Activated CD4-positive, alpha-beta memory T cell treated with anti-CD3 and anti-CD28 coated beads for 36 hours (primary cell): ENCODE results near the gene CCDC116. TPM values are rescaled to one million over a fixed set of nuclear protein-coding genes. Genes with fewer than 3 reads are reported as not detected.
"Not testable (repeated sequence)": the region's sequence is repeated elsewhere in the genome, so short reads cannot be mapped to it uniquely, and the experiment has no call there.

ENCODE experiments used
- CTCF ChIA-PET: fragments of 350-600 bp; sonication (Branson Sonifier 250); formaldehyde crosslinking; loops from one replicate; lab custom pipeline; 2021; ENCODE audit warnings: antibody characterized with exemption, inconsistent platforms; lab: Charles Lee
- POLR2A ChIA-PET: fragments of 350-600 bp; sonication (Branson Sonifier 250); formaldehyde crosslinking; loops from one replicate; lab custom pipeline; 2021; ENCODE audit warnings: antibody characterized with exemption; lab: Charles Lee
- DNase-seq: peaks from one replicate; pipeline ENCODE4 v3.0.0-alpha.2; 2020
- H3K27ac Mint-ChIP-seq: one replicate; pipeline ENCODE4 v1.8.0; 2021; ENCODE audit warnings: mixed read lengths
- H3K27me3 Mint-ChIP-seq: one replicate; pipeline ENCODE4 v1.8.0; 2021; ENCODE audit warnings: mixed read lengths
- H3K36me3 Mint-ChIP-seq: one replicate; pipeline ENCODE4 v1.8.0; 2021; ENCODE audit warnings: mixed read lengths
- H3K4me1 Mint-ChIP-seq: one replicate; pipeline ENCODE4 v1.8.0; 2021; ENCODE audit warnings: low read depth, mixed read lengths
- H3K4me3 Mint-ChIP-seq: one replicate; pipeline ENCODE4 v1.8.0; 2021; ENCODE audit warnings: mild to moderate bottlenecking, mixed read lengths
- H3K9me3 Mint-ChIP-seq: one replicate; pipeline ENCODE4 v1.8.0; 2021; ENCODE audit warnings: mixed read lengths
- intact Hi-C: fragments of 100-400 bp; cut with micrococcal nuclease; formaldehyde crosslinking; loops from one replicate; pipeline ENCODE4 v1.15.1; 2023
- total RNA-seq, 2 experiments: library from RNA; stranded (reverse); gene quantifications; one replicate each; pipeline ENCODE4 v1.2.3, GENCODE V29; 2021

The CCDC116 gene
- total RNA-seq, 2 experiments from 2014 or later = 0.27 to 0.31 TPM

GRCh38 chr22:21635771-21636510, 3.4 kb downstream of the CCDC116 start:
- Mint-ChIP-seq H3K9me3 (no peaks in the 10 kb centered on the region), H3K4me3 (no peak overlapping the region), H3K36me3 (no peaks in the 10 kb centered on the region), H3K4me1 (peaks cover 7% of the 10 kb centered on the region), H3K27me3 (peaks cover 2% of the 10 kb centered on the region), H3K27ac (no peak overlapping the region)
- ChIA-PET CTCF (interaction anchor here (4.2 kb wide), 1 partner anchor 11 kb away, joined by 26 read pairs; no protein-coding TSS in a partner anchor), POLR2A (no interaction called here)
- DNase-seq = no peak
- intact Hi-C loops = no loop called here

- Mint-ChIP-seq H3K4me3 (no peak overlapping the region), H3K27me3 (peaks cover 2% of the 10 kb centered on the region), H3K4me1 (peaks cover 11% of the 10 kb centered on the region), H3K36me3 (no peaks in the 10 kb centered on the region), H3K9me3 (no peaks in the 10 kb centered on the region), H3K27ac (no peak overlapping the region)
- ChIA-PET POLR2A (no interaction called here), CTCF (interaction anchor here (4.2 kb wide), 1 partner anchor 10 kb away, joined by 26 read pairs; no protein-coding TSS in a partner anchor)
- DNase-seq = no peak
- intact Hi-C loops = no loop called here
Observed at GRCh38 chr22:21636629-21637218, 4.2 kb downstream of the CCDC116 start.

DNA sequence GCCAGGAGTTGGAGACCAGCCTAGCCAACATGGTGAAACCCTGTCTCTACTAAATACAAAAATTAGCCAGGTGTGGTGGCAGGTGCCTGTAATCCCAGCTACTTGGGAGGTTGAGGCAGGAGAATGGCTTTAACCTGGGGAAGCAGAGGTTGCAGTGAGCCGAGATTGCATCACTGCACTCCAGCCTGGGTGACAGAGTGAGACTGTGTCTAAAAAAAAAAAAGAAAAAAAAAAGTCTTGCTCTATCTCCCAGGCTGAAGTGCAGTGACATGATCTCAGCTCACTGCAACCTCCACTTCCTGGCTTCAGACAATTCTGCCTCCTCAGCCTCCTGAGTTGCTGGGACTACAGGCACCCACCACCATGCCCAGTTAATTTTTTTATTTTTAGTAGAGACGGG, 4.9 kb downstream of the CCDC116 start:
- DNase-seq, H3K4me3 Mint-ChIP-seq, H3K27ac Mint-ChIP-seq, POLR2A ChIA-PET, H3K27me3 Mint-ChIP-seq, intact Hi-C loops, H3K9me3 Mint-ChIP-seq, H3K36me3 Mint-ChIP-seq: not testable (repeated sequence)
- peaks cover 10% of the 10 kb centered on the region for H3K4me1 Mint-ChIP-seq
- CTCF ChIA-PET = interaction anchor here (4.2 kb wide), 1 partner anchor 9 kb away, joined by 26 read pairs; no protein-coding TSS in a partner anchor

DNA sequence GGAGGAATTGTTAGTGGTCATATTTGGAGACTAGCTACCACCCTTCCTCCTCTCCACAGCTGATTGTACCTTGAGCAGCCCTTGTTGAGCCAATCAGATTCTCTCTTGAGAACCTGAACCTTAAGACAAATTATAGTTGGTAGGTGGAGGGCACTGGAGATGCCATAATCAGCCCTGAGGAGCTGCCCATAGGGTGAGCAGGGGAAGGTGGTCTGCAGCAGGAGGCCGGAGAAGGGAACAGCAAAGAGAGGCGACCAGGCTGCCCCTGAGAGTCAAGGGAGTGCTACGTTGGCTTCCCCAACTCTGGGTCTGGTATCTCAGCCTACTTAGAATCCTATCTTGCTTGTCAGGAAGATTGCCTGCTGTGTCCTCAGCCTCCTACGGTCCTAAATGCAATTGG, 6.8 kb downstream of the CCDC116 start:
- Mint-ChIP-seq H3K9me3 (no peaks in the 10 kb centered on the region), H3K27me3 (peaks cover 3% of the 10 kb centered on the region), H3K4me1 (peaks cover 20% of the 10 kb centered on the region), H3K27ac (no peak overlapping the region), H3K36me3 (peaks cover 10% of the 10 kb centered on the region), H3K4me3 (no peak overlapping the region)
- CTCF ChIA-PET = no interaction called here
- intact Hi-C loops = no loop called here
- DNase-seq = no peak
- POLR2A ChIA-PET = no interaction called here

DNA sequence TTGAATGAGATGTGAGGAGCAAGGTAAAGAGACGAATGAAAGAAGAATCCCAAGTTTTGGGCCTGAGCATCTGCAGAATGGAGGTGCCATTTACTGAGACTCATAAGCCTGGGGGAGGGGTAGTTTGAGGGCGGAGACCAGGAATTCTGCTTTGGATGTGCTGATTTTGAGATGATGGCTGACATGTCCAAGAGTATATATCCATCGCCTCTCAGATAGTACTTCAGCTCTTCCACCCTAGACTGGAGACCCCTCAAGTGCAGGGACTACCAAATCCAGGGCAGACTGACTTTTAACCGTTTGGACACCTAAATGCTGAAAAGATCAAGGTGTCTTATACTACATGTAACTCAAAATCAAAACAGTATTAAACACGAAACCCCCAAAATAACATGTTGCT, 8.2 kb downstream of the CCDC116 start:
- intact Hi-C loops = no loop called here
- Mint-ChIP-seq H3K9me3 (no peaks in the 10 kb centered on the region), H3K27ac (no peak overlapping the region), H3K27me3 (peaks cover 3% of the 10 kb centered on the region), H3K4me3 (no peak overlapping the region), H3K4me1 (peaks cover 20% of the 10 kb centered on the region), H3K36me3 (peaks cover 12% of the 10 kb centered on the region)
- DNase-seq = no peak
- POLR2A ChIA-PET = interaction anchor here (2.2 to 3.1 kb wide), 2 partner anchors 8 to 12 kb away, joined by 10 to 46 read pairs; partner anchors contain the start of genes CCDC116 and YDJC
- CTCF ChIA-PET = interaction anchor here (1.0 to 3.8 kb wide), 8 partner anchors 10 to 312 kb away, joined by 3 to 151 read pairs (median 10); partner anchors contain the start of genes CCDC116, PPM1F and YDJC

DNA sequence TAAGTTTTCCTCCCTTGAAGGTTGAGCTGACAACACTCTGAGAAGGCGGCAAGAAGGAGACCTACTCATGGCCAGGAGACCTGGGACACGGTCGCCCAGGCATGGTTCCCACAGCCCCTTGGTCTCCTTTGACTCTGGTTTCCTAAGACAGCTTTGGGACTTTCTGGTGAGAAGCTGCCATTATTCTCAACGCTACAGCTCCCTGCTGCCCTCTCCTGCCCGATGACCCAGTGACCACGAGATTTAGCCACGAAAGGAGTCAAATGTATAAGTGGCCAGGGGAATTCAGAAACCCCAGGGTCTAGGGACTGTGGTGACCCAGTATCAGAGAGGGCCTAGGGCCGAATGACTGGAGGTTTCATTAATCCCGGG, 8.8 kb downstream of the CCDC116 start:
- Mint-ChIP-seq H3K9me3 (no peaks in the 10 kb centered on the region), H3K27me3 (peaks cover 3% of the 10 kb centered on the region), H3K36me3 (peaks cover 16% of the 10 kb centered on the region), H3K4me1 (peaks cover 24% of the 10 kb centered on the region), H3K27ac (peak overlapping the region; percentile 46), H3K4me3 (peak overlapping the region; percentile 87)
- ChIA-PET CTCF (interaction anchor here (1.0 to 3.8 kb wide), 9 partner anchors 11 to 311 kb away, joined by 3 to 151 read pairs (median 11); partner anchors contain the start of genes CCDC116, PPM1F and YDJC), POLR2A (interaction anchor here (0.5 to 3.1 kb wide), 7 partner anchors 8 to 1533 kb away, joined by 3 to 46 read pairs (median 5); partner anchors contain the start of genes CCDC116 and YDJC)
- intact Hi-C loops = no loop called here
- DNase-seq = peak; percentile 33

GRCh38 chr22:21641789-21642583, 9.4 kb downstream of the CCDC116 start, which contains the start of gene SDF2L1:
Gene SDF2L1, plus strand, starts transcription at chr22:21642302. Its CDS starts 35 bp downstream, at chr22:21642337.
- no peaks in the 10 kb centered on the region for H3K9me3 Mint-ChIP-seq
- H3K27me3 Mint-ChIP-seq = peaks cover 3% of the 10 kb centered on the region
- H3K4me1 Mint-ChIP-seq = peaks cover 29% of the 10 kb centered on the region
- peaks cover 20% of the 10 kb centered on the region for H3K36me3 Mint-ChIP-seq
- DNase-seq = peak; percentile 99
- H3K4me3 Mint-ChIP-seq = peak within 1 kb of the TSS; percentile 87
- H3K27ac Mint-ChIP-seq = peak within 1 kb of the TSS; percentile 69
- POLR2A ChIA-PET = interaction anchor here (0.5 to 3.1 kb wide), 7 partner anchors 8 to 1533 kb away, joined by 3 to 46 read pairs (median 5); partner anchors contain the start of genes CCDC116 and YDJC
- intact Hi-C loops = loop anchor here (1.0 kb wide), 3 partner anchors 9 to 75 kb away; partner anchors contain the start of genes UBE2L3 and YDJC
- CTCF ChIA-PET = interaction anchor here (0.6 to 3.8 kb wide), 16 partner anchors 11 to 311 kb away, joined by 3 to 151 read pairs (median 6); partner anchors contain the start of genes CCDC116, PPM1F and YDJC

DNA sequence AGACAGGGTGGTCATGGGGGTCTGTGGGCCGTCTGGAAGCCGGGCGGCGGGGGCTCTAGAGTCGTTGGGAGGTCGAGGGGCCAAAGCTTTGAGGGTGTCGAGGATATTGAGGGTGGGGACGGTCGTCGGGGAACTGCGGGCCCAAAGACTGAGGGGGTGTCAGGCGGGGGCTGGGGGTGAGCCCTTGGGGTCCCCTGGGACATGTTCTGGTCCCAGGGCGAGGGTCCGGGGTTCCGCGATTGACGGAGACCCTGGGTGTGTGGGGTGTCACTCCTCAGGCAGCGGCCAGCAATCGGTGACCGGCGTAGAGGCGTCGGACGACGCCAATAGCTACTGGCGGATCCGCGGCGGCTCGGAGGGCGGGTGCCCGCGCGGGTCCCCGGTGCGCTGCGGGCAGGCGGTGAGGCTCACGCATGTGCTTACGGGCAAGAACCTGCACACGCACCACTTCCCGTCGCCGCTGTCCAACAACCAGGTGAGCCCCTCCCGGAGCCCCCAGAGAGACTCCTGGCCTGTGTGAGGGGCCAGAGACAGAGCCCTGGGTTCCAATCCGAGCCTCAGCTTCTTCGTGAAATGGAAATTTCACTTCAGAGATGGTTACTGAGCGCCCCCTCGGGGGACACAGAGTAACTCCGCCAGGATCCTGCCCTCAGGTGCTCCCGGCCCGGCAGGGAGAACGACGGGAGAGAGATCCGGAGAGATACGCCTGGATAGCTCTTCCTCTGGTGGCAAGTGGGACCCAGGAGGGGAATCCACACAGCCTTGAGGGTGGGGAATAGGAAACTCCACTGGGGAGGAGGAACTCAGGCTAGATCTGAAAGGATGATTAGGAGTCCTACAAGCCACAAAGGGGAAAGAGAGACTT, 10.3 kb downstream of the CCDC116 start:
- Mint-ChIP-seq H3K27ac (peak overlapping the region; percentile 69), H3K9me3 (no peaks in the 10 kb centered on the region), H3K4me3 (peak overlapping the region; percentile 87), H3K36me3 (peaks cover 20% of the 10 kb centered on the region), H3K27me3 (peaks cover 3% of the 10 kb centered on the region), H3K4me1 (peaks cover 29% of the 10 kb centered on the region)
- intact Hi-C loops = loop anchor here (1.0 kb wide), 3 partner anchors 8 to 76 kb away; partner anchors contain the start of genes UBE2L3 and YDJC
- peak; percentile 77 for DNase-seq
- POLR2A ChIA-PET = interaction anchor here (0.8 to 3.1 kb wide), 6 partner anchors 9 to 55 kb away, joined by 3 to 46 read pairs (median 8); partner anchors contain the start of genes CCDC116 and YDJC
- CTCF ChIA-PET = interaction anchor here (0.5 to 3.8 kb wide), 19 partner anchors 10 to 310 kb away, joined by 3 to 151 read pairs (median 5); partner anchors contain the start of genes CCDC116, PPM1F, YDJC and YPEL1

DNA sequence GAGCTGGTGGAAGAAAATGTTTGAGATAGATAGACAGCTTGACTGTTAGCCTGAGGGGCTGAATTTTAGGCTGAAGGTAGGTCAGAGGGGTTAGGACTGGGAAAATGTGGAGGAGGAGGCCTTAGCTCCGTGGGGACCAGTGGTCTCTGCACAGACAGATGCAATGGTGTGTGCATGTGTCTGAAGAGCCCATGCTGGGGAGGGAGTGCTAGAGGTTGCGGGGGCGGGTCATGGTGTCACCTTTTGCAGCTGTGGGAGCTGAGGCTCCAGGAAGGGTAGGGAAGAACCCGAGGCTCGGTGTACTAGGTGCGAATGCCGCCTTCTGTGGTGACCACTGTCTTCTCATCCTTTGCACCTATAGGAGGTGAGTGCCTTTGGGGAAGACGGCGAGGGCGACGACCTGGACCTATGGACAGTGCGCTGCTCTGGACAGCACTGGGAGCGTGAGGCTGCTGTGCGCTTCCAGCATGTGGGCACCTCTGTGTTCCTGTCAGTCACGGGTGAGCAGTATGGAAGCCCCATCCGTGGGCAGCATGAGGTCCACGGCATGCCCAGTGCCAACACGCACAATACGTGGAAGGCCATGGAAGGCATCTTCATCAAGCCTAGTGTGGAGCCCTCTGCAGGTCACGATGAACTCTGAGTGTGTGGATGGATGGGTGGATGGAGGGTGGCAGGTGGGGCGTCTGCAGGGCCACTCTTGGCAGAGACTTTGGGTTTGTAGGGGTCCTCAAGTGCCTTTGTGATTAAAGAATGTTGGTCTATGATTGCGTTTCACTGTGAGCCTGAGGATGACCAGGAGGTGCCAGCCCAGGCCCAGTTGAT, 11.2 kb downstream of the CCDC116 start:
- H3K27ac Mint-ChIP-seq = no peak overlapping the region
- H3K4me3 Mint-ChIP-seq = peak overlapping the region; percentile 87
- peaks cover 29% of the 10 kb centered on the region for H3K4me1 Mint-ChIP-seq
- peak; percentile 35 for DNase-seq
- intact Hi-C loops = no loop called here
- POLR2A ChIA-PET = interaction anchor here (0.8 to 3.1 kb wide), 3 partner anchors 9 to 15 kb away, joined by 4 to 46 read pairs (median 29); partner anchors contain the start of gene YDJC
- CTCF ChIA-PET = interaction anchor here (0.5 to 3.8 kb wide), 14 partner anchors 9 to 127 kb away, joined by 3 to 151 read pairs (median 6); partner anchors contain the start of genes CCDC116, YDJC and YPEL1
- no peaks in the 10 kb centered on the region for H3K9me3 Mint-ChIP-seq
- H3K36me3 Mint-ChIP-seq = peaks cover 20% of the 10 kb centered on the region
- H3K27me3 Mint-ChIP-seq = peaks cover 3% of the 10 kb centered on the region
